GM23248 (cell line): ENCODE measurements around the gene CDCA8. TPM values are rescaled to one million over a fixed set of nuclear protein-coding genes. Genes with fewer than 3 reads are reported as not detected.

Source experiments
- DNase-seq: peaks from one replicate; pipeline ENCODE4 v3.0.0-alpha.2; 2015
- H2AFZ ChIP-seq: fragments of 200-600 bp; sonication (generic); 2 replicates; pipeline ENCODE4 v1.6.1; 2016; ENCODE audit warnings: antibody characterized with exemption
- H3F3A ChIP-seq: fragments of 200-600 bp; sonication (generic); 2 replicates; pipeline ENCODE4 v1.6.1; 2016; ENCODE audit warnings: mild to moderate bottlenecking, antibody characterized with exemption, mixed run types; ENCODE audit not compliant: insufficient read depth
- H3K27ac ChIP-seq: fragments of 200-600 bp; sonication (generic); 2 replicates; pipeline ENCODE4 v1.5.1; 2016; ENCODE audit warnings: mild to moderate bottlenecking
- H3K27me3 ChIP-seq: fragments of 200-600 bp; sonication (generic); replicated peaks from 2 replicates; pipeline ENCODE4 v1.6.1; 2016; ENCODE audit warnings: mild to moderate bottlenecking; ENCODE audit not compliant: insufficient read depth
- H3K36me3 ChIP-seq: fragments of 200-600 bp; sonication (generic); 2 replicates; pipeline ENCODE4 v1.6.1; 2016; ENCODE audit warnings: low read depth, mild to moderate bottlenecking
- H3K4me1 ChIP-seq: fragments of 200-600 bp; sonication (generic); 2 replicates; pipeline ENCODE4 v1.6.1; 2016; ENCODE audit warnings: mild to moderate bottlenecking; ENCODE audit not compliant: insufficient read depth
- H3K4me2 ChIP-seq: fragments of 200-600 bp; sonication (generic); one replicate; pipeline ENCODE4 v1.6.1; 2016; ENCODE audit warnings: mild to moderate bottlenecking; ENCODE audit not compliant: unreplicated experiment
- H3K4me3 ChIP-seq: fragments of 200-600 bp; sonication (generic); 2 replicates; pipeline ENCODE4 v1.5.1; 2016; ENCODE audit warnings: mild to moderate bottlenecking
- H3K79me2 ChIP-seq: fragments of 200-600 bp; sonication (generic); 2 replicates; pipeline ENCODE4 v1.6.1; 2016; ENCODE audit warnings: mild to moderate bottlenecking; ENCODE audit not compliant: insufficient read depth
- H3K9ac ChIP-seq: fragments of 200-600 bp; sonication (generic); 2 replicates; pipeline ENCODE4 v1.6.1; 2016; ENCODE audit warnings: mild to moderate bottlenecking
- H3K9me2 ChIP-seq: fragments of 200-600 bp; sonication (generic); 2 replicates; pipeline ENCODE4 v1.6.1; 2016; ENCODE audit warnings: mixed run types, mild to moderate bottlenecking, moderate library complexity; ENCODE audit not compliant: insufficient read depth
- H3K9me3 ChIP-seq: fragments of 200-600 bp; sonication (generic); one replicate; pipeline ENCODE4 v1.6.1; 2017; ENCODE audit warnings: low read depth
- H4K20me1 ChIP-seq: fragments of 200-600 bp; sonication (generic); 2 replicates; pipeline ENCODE4 v1.6.0; 2016; ENCODE audit not compliant: insufficient read depth
- EZH2 ChIP-seq: fragments of 200-600 bp; sonication (generic); IDR thresholded peaks from 2 replicates; pipeline ENCODE4 v1.6.1; 2018; ENCODE audit warnings: antibody characterized with exemption, mild to moderate bottlenecking; ENCODE audit not compliant: insufficient read depth, poor library complexity, severe bottlenecking
- EZH2phosphoT487 ChIP-seq: fragments of 200-600 bp; sonication (generic); IDR thresholded peaks from 2 replicates; pipeline ENCODE4 v1.6.1; 2018; ENCODE audit warnings: antibody characterized with exemption, moderate library complexity, mild to moderate bottlenecking, low read depth; ENCODE audit not compliant: insufficient read depth
- WGBS, 2 experiments: methylation state at CpG; one replicate each; pipeline ENCODE4 v1.1.6; 2015 to 2017; ENCODE audit warnings: low lambda C conversion rate in 2 of 2, low coverage in 1 of 2; ENCODE audit errors: missing lambda C conversion rate in 2 of 2; 5-methylcytosine and 5-hydroxymethylcytosine counted together
- in situ Hi-C: fragments of 300-500 bp; cut with MboI; formaldehyde crosslinking; loops from 2 replicates; pipeline ENCODE4 v1.15.0; 2020
- polyA plus RNA-seq: library from polyadenylated mRNA; unstranded; fragments of >200 nt; fragmentation: Nextera tagmentation; extraction: Ambion mirVana; gene quantifications from 2 replicates; pipeline ENCODE4 v1.2.1, GENCODE V29; 2016
- total RNA-seq: library from RNA; depleted of rRNA; stranded (reverse); fragments of >200 nt; shearing (Covaris generic); gene quantifications from 2 replicates; pipeline ENCODE4 v1.2.3, GENCODE V29; 2014

CDCA8 gene
- total and polyA plus RNA-seq, 2 experiments from 2014 or later: 4.4 to 15.4 TPM

DNA sequence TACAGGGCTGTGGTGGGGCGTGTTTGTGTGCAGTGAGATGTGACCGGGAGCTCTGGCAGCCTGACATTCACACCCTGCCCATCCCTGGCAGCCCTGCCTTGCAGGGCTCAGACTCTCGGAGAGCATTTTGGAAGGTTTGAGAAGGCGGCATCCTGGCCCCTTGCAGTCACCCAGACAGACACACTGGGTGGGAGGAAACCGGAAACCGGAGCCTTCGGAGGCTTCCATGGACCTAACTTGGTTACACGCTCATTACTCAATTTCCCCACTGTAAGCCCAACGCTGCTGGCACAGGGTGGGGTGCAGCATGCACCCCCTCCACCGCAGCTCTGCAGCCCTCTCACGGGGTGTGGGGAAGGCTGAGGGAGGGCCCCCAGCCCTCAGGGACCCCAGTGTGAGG is 35.4 kb upstream of the CDCA8 start:
- Histone ChIP-seq H3K79me2 (no peaks in the 10 kb centered on the region), H3K27ac (no peak overlapping the region), H2AFZ (no peak overlapping the region), H3K9me3 (no peaks in the 10 kb centered on the region), H3K27me3 (no peaks in the 10 kb centered on the region), H3K4me1 (no peaks in the 10 kb centered on the region), H3K9ac (no peak overlapping the region), H3K36me3 (no peaks in the 10 kb centered on the region), H3K9me2 (no peaks in the 10 kb centered on the region), H3F3A (no peaks in the 10 kb centered on the region), H3K4me3 (no peak overlapping the region), H4K20me1 (no peaks in the 10 kb centered on the region), H3K4me2 (no peak overlapping the region)
- no peak for DNase-seq
- 16 to 17% methylated on average over 11 of the region's 11 CpGs for WGBS, 2 experiments
- in situ Hi-C loops: no loop called here
- TF ChIP-seq EZH2phosphoT487: no peak

DNA sequence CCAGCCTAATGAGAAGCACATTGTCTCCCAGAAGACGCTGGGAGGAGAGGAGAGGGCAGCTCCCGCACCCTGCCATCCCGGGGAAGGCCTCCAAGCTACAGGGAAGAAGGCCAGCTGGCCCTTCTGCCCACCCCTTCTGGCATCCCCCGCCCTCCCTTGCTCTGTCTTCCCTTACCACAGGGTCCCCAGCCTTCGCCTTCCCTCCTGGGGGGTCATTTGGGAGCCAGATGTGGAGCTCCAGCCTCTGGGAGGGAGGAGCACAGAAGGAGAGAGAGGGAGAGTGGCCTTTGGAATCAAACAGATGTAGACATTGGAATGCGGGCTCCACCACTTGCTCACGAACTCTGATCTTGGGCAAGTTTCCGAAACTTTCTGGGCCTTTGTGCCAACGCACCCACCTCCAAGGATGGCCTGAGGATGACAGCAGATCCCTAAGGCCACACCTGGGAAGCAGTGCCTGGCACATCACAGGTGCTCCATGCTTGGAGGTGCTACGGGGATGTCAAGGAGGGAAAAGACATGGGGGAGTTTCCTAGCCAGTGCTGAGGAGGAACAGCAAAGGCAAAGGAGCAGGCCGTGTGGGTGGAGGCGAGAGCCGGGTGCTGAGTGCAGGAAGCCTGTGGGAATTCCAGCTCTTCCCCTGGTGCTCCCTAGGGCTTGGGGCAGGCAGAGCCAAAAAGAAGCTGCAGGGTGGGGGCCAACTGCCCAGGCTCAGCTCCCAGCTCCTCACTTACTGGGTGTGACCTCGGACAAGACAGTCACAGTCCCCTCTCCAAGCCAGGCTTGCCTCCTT is 34.5 kb upstream of the CDCA8 start:
- TF ChIP-seq EZH2phosphoT487 (no peak), EZH2 (no peak)
- H3K9me3 ChIP-seq: no peaks in the 10 kb centered on the region

DNA sequence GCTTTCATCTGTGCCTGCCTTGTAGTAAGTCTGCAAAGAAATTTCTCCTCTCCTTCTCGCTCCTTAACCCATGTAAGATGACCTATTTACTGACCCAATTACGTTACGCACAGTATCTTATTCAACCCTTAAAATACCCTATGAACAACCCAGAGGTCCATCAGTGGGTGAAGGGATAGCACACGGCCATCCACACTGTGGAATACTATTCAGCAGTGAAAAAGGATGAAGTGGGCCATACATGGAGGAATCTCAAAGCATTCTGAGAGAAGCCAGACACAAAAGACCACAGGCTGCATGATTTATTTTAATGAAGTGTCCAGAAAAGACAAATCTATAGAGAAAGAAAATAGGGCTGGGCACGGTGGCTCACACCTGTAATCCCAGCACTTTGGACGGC is 33.8 kb upstream of the CDCA8 start:
- 82 to 84% methylated on average over 6 of the region's 6 CpGs for WGBS, 2 experiments
- no peaks in the 10 kb centered on the region for H3K9me2 ChIP-seq
- no peak for DNase-seq
- H3K4me1 ChIP-seq: no peaks in the 10 kb centered on the region
- no peak overlapping the region for H3K27ac ChIP-seq
- no peak overlapping the region for H2AFZ ChIP-seq
- H3K27me3 ChIP-seq: no peaks in the 10 kb centered on the region
- H3K9me3 ChIP-seq: no peaks in the 10 kb centered on the region
- no peaks in the 10 kb centered on the region for H3F3A ChIP-seq
- no peak overlapping the region for H3K4me2 ChIP-seq
- H4K20me1 ChIP-seq: no peaks in the 10 kb centered on the region
- in situ Hi-C loops: no loop called here
- H3K9ac ChIP-seq: no peak overlapping the region
- no peaks in the 10 kb centered on the region for H3K79me2 ChIP-seq
- no peaks in the 10 kb centered on the region for H3K36me3 ChIP-seq
- TF ChIP-seq EZH2 (no peak), EZH2phosphoT487 (no peak)
- no peak overlapping the region for H3K4me3 ChIP-seq

More for the DNA sequence above, 34.5 kb upstream of the CDCA8 start:
- Histone ChIP-seq H2AFZ (no peak overlapping the region), H3K27me3 (no peaks in the 10 kb centered on the region), H3K79me2 (no peaks in the 10 kb centered on the region), H4K20me1 (no peaks in the 10 kb centered on the region), H3K27ac (no peak overlapping the region), H3K4me2 (no peak overlapping the region), H3F3A (no peaks in the 10 kb centered on the region), H3K4me1 (no peaks in the 10 kb centered on the region), H3K9ac (no peak overlapping the region), H3K36me3 (no peaks in the 10 kb centered on the region), H3K4me3 (no peak overlapping the region), H3K9me2 (no peaks in the 10 kb centered on the region)
- in situ Hi-C loops: no loop called here
- 7 to 11% methylated on average over 13 to 14 of the region's 14 CpGs for WGBS, 2 experiments
- DNase-seq: peak; percentile 40

DNA sequence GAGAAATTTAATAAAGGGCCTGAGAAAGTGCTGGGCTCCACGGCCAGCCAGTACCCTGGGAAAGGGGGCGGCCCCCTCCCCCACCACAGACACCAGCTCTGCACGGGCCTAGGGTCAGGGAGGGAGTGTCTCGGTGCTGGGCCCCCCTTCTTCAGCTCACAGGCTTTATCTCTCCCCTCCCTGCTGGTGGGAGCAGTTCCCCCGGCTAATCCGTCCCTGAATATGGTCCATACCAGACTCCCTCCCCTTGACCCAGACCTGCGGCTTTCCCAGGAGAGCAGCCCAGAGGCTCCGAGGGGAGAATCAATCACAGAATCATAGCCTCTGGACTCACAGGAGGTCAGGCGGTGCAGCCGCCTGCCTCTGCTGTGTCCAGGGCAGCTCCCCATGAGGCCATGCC is 31.7 kb upstream of the CDCA8 start:
- H3F3A ChIP-seq: no peaks in the 10 kb centered on the region
- no peaks in the 10 kb centered on the region for H3K9me2 ChIP-seq
- WGBS, 2 experiments: 71 to 74% methylated on average over 9 to 10 of the region's 10 CpGs
- H4K20me1 ChIP-seq: no peaks in the 10 kb centered on the region
- H3K9ac ChIP-seq: no peak overlapping the region
- H3K4me3 ChIP-seq: no peak overlapping the region
- no peak for DNase-seq
- in situ Hi-C loops: no loop called here
- no peak for TF ChIP-seq EZH2phosphoT487
- TF ChIP-seq EZH2: no peak
- no peak overlapping the region for H3K27ac ChIP-seq
- H3K4me1 ChIP-seq: no peaks in the 10 kb centered on the region
- H3K79me2 ChIP-seq: no peaks in the 10 kb centered on the region
- H3K9me3 ChIP-seq: no peaks in the 10 kb centered on the region
- no peak overlapping the region for H2AFZ ChIP-seq
- no peaks in the 10 kb centered on the region for H3K27me3 ChIP-seq
- no peak overlapping the region for H3K4me2 ChIP-seq
- H3K36me3 ChIP-seq: no peaks in the 10 kb centered on the region

DNA sequence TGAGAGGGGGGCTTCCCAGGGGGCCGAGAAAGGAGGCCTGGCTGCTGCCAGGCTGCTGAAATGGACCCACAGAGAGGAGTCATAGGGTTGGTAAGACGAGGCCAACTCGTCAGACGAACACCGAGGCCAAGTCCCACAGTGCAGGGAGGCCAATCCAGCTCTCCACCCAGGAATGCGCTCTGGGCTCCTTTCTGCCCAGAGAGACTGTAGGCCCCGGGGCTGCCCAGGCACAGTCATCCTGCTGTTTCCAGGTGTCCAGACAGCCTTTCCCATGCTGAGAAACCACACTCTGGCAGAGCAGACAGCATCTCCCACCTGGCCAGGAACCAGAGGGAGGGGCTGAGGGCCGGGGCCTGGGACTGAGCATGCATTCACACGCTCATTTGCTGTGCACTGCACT is 30.9 kb upstream of the CDCA8 start:
- no peaks in the 10 kb centered on the region for H3K79me2 ChIP-seq
- H3K9ac ChIP-seq: no peak overlapping the region
- no peaks in the 10 kb centered on the region for H4K20me1 ChIP-seq
- 15% methylated on average over 7 to 9 of the region's 9 CpGs for WGBS, 2 experiments
- H3K4me2 ChIP-seq: no peak overlapping the region
- no peaks in the 10 kb centered on the region for H3K36me3 ChIP-seq
- H2AFZ ChIP-seq: no peak overlapping the region
- no peak overlapping the region for H3K27ac ChIP-seq
- no peak for TF ChIP-seq EZH2
- TF ChIP-seq EZH2phosphoT487: no peak
- in situ Hi-C loops: no loop called here
- no peak overlapping the region for H3K4me3 ChIP-seq
- no peaks in the 10 kb centered on the region for H3F3A ChIP-seq
- DNase-seq: peak; percentile 72
- H3K4me1 ChIP-seq: no peaks in the 10 kb centered on the region
- H3K9me2 ChIP-seq: no peaks in the 10 kb centered on the region
- H3K27me3 ChIP-seq: no peaks in the 10 kb centered on the region; the same call in 1 of the 2 replicates
- H3K9me3 ChIP-seq: no peaks in the 10 kb centered on the region
